ENCODE data around the gene PCDHGB6. TPM values are rescaled to one million over a fixed set of nuclear protein-coding genes. Genes with fewer than 3 reads are reported as not detected.

The PCDHGB6 gene
- total RNA-seq, 1 donor from 2014 or later, result 11.6 TPM

Other genes with a start within 250 kb of the PCDHGB6 start
- 2.1 TPM for gene PCDHB7, start 235.4 kb upstream of the PCDHGB6 start, total RNA-seq
- gene PCDHB8, start 230.2 kb upstream of the PCDHGB6 start, total RNA-seq, result 1.8 TPM
- 3.0 TPM for gene PCDHB16, start 225.6 kb upstream of the PCDHGB6 start, total RNA-seq
- 2.1 TPM for gene PCDHB9, start 220.9 kb upstream of the PCDHGB6 start, total RNA-seq
- gene PCDHB10, start 215.7 kb upstream of the PCDHGB6 start, total RNA-seq, result 2.5 TPM
- 8.5 TPM for gene PCDHB11, start 208.4 kb upstream of the PCDHGB6 start, total RNA-seq
- 3.5 TPM for gene PCDHB12, start 199.3 kb upstream of the PCDHGB6 start, total RNA-seq
- 8.3 TPM for gene PCDHB13, start 194.1 kb upstream of the PCDHGB6 start, total RNA-seq
- 9.4 TPM for gene PCDHB14, start 184.7 kb upstream of the PCDHGB6 start, total RNA-seq
- 3.6 TPM for gene PCDHB15, start 162.6 kb upstream of the PCDHGB6 start, total RNA-seq
- gene SLC25A2, start 104.0 kb upstream of the PCDHGB6 start, total RNA-seq, result not detected
- gene TAF7, start 87.2 kb upstream of the PCDHGB6 start, total RNA-seq, result 65.2 TPM
- 0.72 TPM for gene PCDHGA1, start 77.5 kb upstream of the PCDHGB6 start, total RNA-seq
- 6.7 TPM for gene PCDHGA2, start 69.3 kb upstream of the PCDHGB6 start, total RNA-seq
- gene PCDHGA3, start 64.2 kb upstream of the PCDHGB6 start, total RNA-seq, result 4.0 TPM
- 4.6 TPM for gene PCDHGB1, start 57.9 kb upstream of the PCDHGB6 start, total RNA-seq
- gene PCDHGA4, start 53.0 kb upstream of the PCDHGB6 start, total RNA-seq, result 3.3 TPM
- gene PCDHGB2, start 48.0 kb upstream of the PCDHGB6 start, total RNA-seq, result 5.1 TPM
- 3.3 TPM for gene PCDHGA5, start 43.9 kb upstream of the PCDHGB6 start, total RNA-seq
- 3.0 TPM for gene PCDHGB3, start 37.8 kb upstream of the PCDHGB6 start, total RNA-seq
- 6.6 TPM for gene PCDHGA6, start 34.1 kb upstream of the PCDHGB6 start, total RNA-seq
- 4.5 TPM for gene PCDHGA7, start 25.3 kb upstream of the PCDHGB6 start, total RNA-seq
- 5.2 TPM for gene PCDHGB4, start 20.3 kb upstream of the PCDHGB6 start, total RNA-seq
- gene PCDHGA8, start 15.4 kb upstream of the PCDHGB6 start, total RNA-seq, result 1.9 TPM
- gene PCDHGB5, start 10.1 kb upstream of the PCDHGB6 start, total RNA-seq, result 12.4 TPM
- 7.5 TPM for gene PCDHGA9, start 5.2 kb upstream of the PCDHGB6 start, total RNA-seq
- 6.2 TPM for gene PCDHGA10, start 5.0 kb downstream of the PCDHGB6 start, total RNA-seq
- gene PCDHGB7, start 9.7 kb downstream of the PCDHGB6 start, total RNA-seq, result 15.5 TPM
- 4.2 TPM for gene PCDHGA11, start 13.0 kb downstream of the PCDHGB6 start, total RNA-seq
- 10.2 TPM for gene PCDHGA12, start 22.5 kb downstream of the PCDHGB6 start, total RNA-seq
- gene PCDHGC3, start 67.9 kb downstream of the PCDHGB6 start, total RNA-seq, result 82.4 TPM
- 2.6 TPM for gene PCDHGC4, start 77.0 kb downstream of the PCDHGB6 start, total RNA-seq
- 2.0 TPM for gene PCDHGC5, start 81.1 kb downstream of the PCDHGB6 start, total RNA-seq
- 85.9 TPM for gene DIAPH1, start 211.0 kb downstream of the PCDHGB6 start, total RNA-seq
- 43.3 TPM for gene HDAC3, start 228.8 kb downstream of the PCDHGB6 start, total RNA-seq
- gene RELL2, start 229.0 kb downstream of the PCDHGB6 start, total RNA-seq, result 10.2 TPM
- gene FCHSD1, start 243.4 kb downstream of the PCDHGB6 start, total RNA-seq, result 62.0 TPM

All from mucosa of gallbladder (tissue), 1 donor.